ENCODE results near the gene PTPRE. TPM values are rescaled to one million over a fixed set of nuclear protein-coding genes. Genes with fewer than 3 reads are reported as not detected.

Gene PTPRE
- total RNA-seq, 5 donors from 2014 or later (not counting 1 experiment from before 2014, with no cell fraction given) = 23.2 to 69.2 (median 32.2) TPM

DNA sequence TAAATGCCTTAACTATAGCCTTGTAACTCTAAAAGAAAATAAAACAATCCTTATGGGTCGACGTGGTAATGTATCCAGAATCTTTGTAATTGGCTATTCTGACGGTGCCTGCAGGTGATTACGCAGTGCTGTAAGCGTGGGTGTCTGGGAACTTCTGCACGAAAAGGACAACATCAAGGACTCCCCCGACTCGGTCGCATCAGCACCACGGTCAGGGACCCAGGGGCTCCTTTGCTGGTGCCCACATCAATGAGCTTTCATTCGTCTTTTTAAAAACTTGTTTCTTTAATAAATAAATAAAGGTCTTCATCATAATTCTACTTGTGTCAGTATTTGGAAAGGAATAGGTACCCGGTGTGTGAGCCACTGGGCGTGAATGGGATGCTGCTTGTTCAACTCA, 206.1 kb downstream of the PTPRE start:
- no peak overlapping the region for H3K4me3 Mint-ChIP-seq
- DNase-seq = no peak
- H3K9me3 Mint-ChIP-seq = no peaks in the 10 kb centered on the region
- H3K4me3 ChIP-seq (ENCODE audit: control insufficient read depth in 1 of 2, extremely low read depth in 1 of 2, low read length in 1 of 2) = no peak overlapping the region
- peaks cover 0 to 2% (median 0%) of the 10 kb centered on the region in 3 donors for H3K4me1 Mint-ChIP-seq
- H3K27ac Mint-ChIP-seq = no peak overlapping the region
- ChIA-PET CTCF (no interaction called here), POLR2A (interaction anchor here in 1 of 2 donors (0.6 kb wide), 1 partner anchor 977 kb away, joined by 3 read pairs; no protein-coding TSS in a partner anchor)
- no peak for ATAC-seq (replicated peaks in 1 of 4)
- no peaks in the 10 kb centered on the region for H3K4me1 ChIP-seq (ENCODE audit: control insufficient read depth in 1 of 2, extremely low read depth in 1 of 2, insufficient read depth in 2 of 2, low read length in 2 of 2)
- no peaks in the 10 kb centered on the region for H3K36me3 ChIP-seq (ENCODE audit: control insufficient read depth in 2 of 2, extremely low read depth in 1 of 2, insufficient read depth in 1 of 2, low read length in 1 of 2)
- 98% methylated on average over 11 of the region's 13 CpGs for WGBS (ENCODE audit: insufficient coverage)
- no peaks in the 10 kb centered on the region for H3K36me3 Mint-ChIP-seq
- no peaks in the 10 kb centered on the region for H3K27me3 ChIP-seq (replicated peaks in 1 of 2; ENCODE audit: control insufficient read depth in 2 of 2, extremely low read depth in 1 of 2, insufficient read depth in 2 of 2, low read length in 1 of 2)
- no peak overlapping the region for H3K27ac ChIP-seq (ENCODE audit: low read length)
- H3K9me3 ChIP-seq = no peaks in the 10 kb centered on the region
- H3K27me3 Mint-ChIP-seq = no peaks in the 10 kb centered on the region

DNA sequence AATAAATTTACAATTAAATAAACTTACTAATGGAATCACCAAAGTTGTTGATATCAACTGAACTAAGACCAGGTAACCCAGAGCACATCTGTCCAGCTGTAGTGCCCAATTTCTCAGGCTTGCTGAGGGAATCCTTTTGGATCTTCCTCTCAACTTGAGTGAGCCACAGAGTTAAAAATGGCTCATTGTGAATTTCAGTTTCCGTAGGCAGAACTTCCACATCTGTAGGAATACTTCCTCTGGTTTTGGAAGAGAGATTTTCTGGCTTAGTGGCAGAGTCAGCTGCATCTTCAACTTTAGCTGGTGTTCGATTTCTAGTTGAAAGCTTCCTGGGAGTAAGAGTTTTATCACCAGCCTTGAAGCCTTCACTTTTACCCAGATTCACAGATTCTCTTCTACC, 208.0 kb downstream of the PTPRE start:
- no peak overlapping the region for H3K4me3 Mint-ChIP-seq
- ChIA-PET CTCF (no interaction called here), POLR2A (no interaction called here)
- no peaks in the 10 kb centered on the region for H3K36me3 Mint-ChIP-seq
- Histone ChIP-seq H3K27ac (ENCODE audit: low read length) (no peak overlapping the region), H3K36me3 (ENCODE audit: control insufficient read depth in 2 of 2, extremely low read depth in 1 of 2, insufficient read depth in 1 of 2, low read length in 1 of 2) (no peaks in the 10 kb centered on the region), H3K9me3 (no peaks in the 10 kb centered on the region), H3K27me3 (replicated peaks in 1 of 2; ENCODE audit: control insufficient read depth in 2 of 2, extremely low read depth in 1 of 2, insufficient read depth in 2 of 2, low read length in 1 of 2) (no peaks in the 10 kb centered on the region), H3K4me3 (ENCODE audit: control insufficient read depth in 1 of 2, extremely low read depth in 1 of 2, low read length in 1 of 2) (no peak overlapping the region), H3K4me1 (ENCODE audit: control insufficient read depth in 1 of 2, extremely low read depth in 1 of 2, insufficient read depth in 2 of 2, low read length in 2 of 2) (no peaks in the 10 kb centered on the region)
- no CpG with 5 or more reads among the region's 2 CpGs for WGBS (ENCODE audit: insufficient coverage)
- H3K4me1 Mint-ChIP-seq = peaks cover 0 to 2% (median 0%) of the 10 kb centered on the region in 3 donors
- no peaks in the 10 kb centered on the region for H3K9me3 Mint-ChIP-seq
- no peak for ATAC-seq (replicated peaks in 1 of 4)
- H3K27ac Mint-ChIP-seq = no peak overlapping the region
- no peak for DNase-seq
- H3K27me3 Mint-ChIP-seq = peaks cover 0 to 3% of the 10 kb centered on the region in 2 donors

DNA sequence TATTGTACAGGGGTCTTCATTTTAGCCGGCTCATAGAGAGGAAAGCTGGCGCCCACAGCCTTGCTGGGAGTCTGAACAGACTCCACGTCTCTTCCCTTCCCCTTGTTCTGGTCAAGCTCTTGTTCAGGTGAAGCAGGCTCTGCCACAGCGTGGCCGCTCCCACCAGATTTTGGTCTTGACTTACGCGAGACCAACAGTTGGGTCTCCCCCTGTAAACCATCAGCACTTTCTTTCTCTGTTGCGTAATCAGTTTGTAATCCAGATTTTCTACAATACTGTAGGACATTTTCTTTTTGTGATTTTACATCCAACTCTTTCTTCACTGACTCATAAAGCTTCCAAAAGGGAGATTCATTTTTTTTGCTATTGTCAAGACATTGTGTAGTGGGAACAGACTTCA, 208.5 kb downstream of the PTPRE start:
- Histone ChIP-seq H3K36me3 (ENCODE audit: control insufficient read depth in 2 of 2, extremely low read depth in 1 of 2, insufficient read depth in 1 of 2, low read length in 1 of 2) (no peaks in the 10 kb centered on the region), H3K27ac (ENCODE audit: low read length) (no peak overlapping the region), H3K9me3 (no peaks in the 10 kb centered on the region), H3K27me3 (replicated peaks in 1 of 2; ENCODE audit: control insufficient read depth in 2 of 2, extremely low read depth in 1 of 2, insufficient read depth in 2 of 2, low read length in 1 of 2) (no peaks in the 10 kb centered on the region), H3K4me3 (ENCODE audit: control insufficient read depth in 1 of 2, extremely low read depth in 1 of 2, low read length in 1 of 2) (no peak overlapping the region), H3K4me1 (ENCODE audit: control insufficient read depth in 1 of 2, extremely low read depth in 1 of 2, insufficient read depth in 2 of 2, low read length in 2 of 2) (no peaks in the 10 kb centered on the region)
- Mint-ChIP-seq H3K36me3 (no peaks in the 10 kb centered on the region), H3K9me3 (no peaks in the 10 kb centered on the region), H3K27me3 (peaks cover 0 to 3% of the 10 kb centered on the region in 2 donors), H3K4me1 (peaks cover 0 to 2% (median 0%) of the 10 kb centered on the region in 3 donors), H3K4me3 (no peak overlapping the region), H3K27ac (no peak overlapping the region)
- ChIA-PET CTCF (no interaction called here), POLR2A (no interaction called here)
- ATAC-seq (replicated peaks in 1 of 4) = no peak
- no peak for DNase-seq
- WGBS (ENCODE audit: insufficient coverage) = 98% methylated on average over 7 of the region's 8 CpGs

DNA sequence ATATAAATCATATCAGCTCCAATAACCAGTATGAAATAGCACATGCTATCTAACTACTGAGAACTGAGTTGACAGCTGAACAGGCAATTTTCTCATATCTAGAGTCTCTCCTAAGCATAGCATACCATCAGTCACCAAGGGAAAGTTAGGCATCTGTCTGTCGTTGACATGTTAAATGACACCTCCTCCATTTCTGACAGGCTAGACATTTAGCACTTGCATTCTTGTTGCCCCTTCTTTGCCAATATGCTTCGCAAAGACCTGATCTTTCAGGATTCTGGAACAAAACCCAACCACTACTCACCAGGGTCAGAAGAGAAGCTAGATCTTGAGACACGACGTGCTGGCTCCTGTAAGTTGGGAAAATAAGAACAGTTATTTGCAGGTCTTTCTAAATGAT, 209.3 kb downstream of the PTPRE start:
- Mint-ChIP-seq H3K36me3 (no peaks in the 10 kb centered on the region), H3K27me3 (peaks cover 0 to 8% of the 10 kb centered on the region in 2 donors), H3K4me3 (no peak overlapping the region), H3K27ac (no peak overlapping the region), H3K9me3 (no peaks in the 10 kb centered on the region), H3K4me1 (peaks cover 0 to 9% (median 0%) of the 10 kb centered on the region in 3 donors)
- DNase-seq (no peak), ATAC-seq (replicated peaks in 1 of 4) (no peak)
- ChIA-PET POLR2A (no interaction called here), CTCF (no interaction called here)
- no peak overlapping the region for H3K4me3 ChIP-seq (ENCODE audit: control insufficient read depth in 1 of 2, extremely low read depth in 1 of 2, low read length in 1 of 2)
- no peaks in the 10 kb centered on the region for H3K4me1 ChIP-seq (ENCODE audit: control insufficient read depth in 1 of 2, extremely low read depth in 1 of 2, insufficient read depth in 2 of 2, low read length in 2 of 2)
- H3K27ac ChIP-seq (ENCODE audit: low read length) = no peak overlapping the region
- H3K27me3 ChIP-seq (replicated peaks in 1 of 2; ENCODE audit: control insufficient read depth in 2 of 2, extremely low read depth in 1 of 2, insufficient read depth in 2 of 2, low read length in 1 of 2) = no peaks in the 10 kb centered on the region
- WGBS (ENCODE audit: insufficient coverage) = 100% methylated on average over 1 of the region's 4 CpGs
- no peaks in the 10 kb centered on the region for H3K9me3 ChIP-seq
- no peaks in the 10 kb centered on the region for H3K36me3 ChIP-seq (ENCODE audit: control insufficient read depth in 2 of 2, extremely low read depth in 1 of 2, insufficient read depth in 1 of 2, low read length in 1 of 2)

DNA sequence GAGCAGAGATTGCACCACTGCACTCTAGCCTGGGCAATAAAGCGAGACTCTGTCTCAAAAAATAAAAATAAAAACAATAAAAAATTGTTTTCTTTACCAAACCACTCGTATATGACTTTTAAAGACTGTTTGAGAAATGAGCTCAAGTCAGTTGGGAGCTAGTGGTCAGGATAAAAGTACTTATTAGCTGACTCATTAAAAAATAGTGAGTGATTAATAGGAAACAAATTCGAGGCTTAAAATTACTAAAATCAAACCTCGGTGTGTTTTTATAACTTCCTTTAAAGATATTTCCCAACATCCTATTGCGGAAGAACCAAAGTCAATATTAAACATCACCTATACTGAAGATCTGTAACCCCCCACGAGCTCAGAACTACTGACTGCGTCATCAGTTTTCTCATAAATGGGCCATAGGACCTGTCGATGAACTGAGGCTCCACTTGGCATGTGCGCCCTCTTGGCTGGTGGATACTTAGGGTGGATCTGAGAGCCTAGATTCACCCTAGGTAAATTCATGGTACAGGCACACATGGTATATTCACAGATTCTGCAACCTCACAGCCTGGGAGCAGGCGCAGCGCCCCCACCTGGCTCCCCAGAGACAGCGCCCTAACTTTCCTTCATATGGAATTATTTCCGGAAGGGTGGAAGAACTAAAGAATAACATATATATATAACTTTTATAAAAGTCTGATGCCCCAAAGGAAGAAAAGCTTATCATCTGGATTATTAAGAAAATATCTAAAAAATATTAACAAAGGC, 210.1 kb downstream of the PTPRE start:
- H3K36me3 ChIP-seq (ENCODE audit: control insufficient read depth in 2 of 2, extremely low read depth in 1 of 2, insufficient read depth in 1 of 2, low read length in 1 of 2) = no peaks in the 10 kb centered on the region
- Mint-ChIP-seq H3K4me3 (no peak overlapping the region), H3K4me1 (peaks cover 0 to 13% (median 0%) of the 10 kb centered on the region in 3 donors), H3K36me3 (no peaks in the 10 kb centered on the region), H3K9me3 (no peaks in the 10 kb centered on the region), H3K27me3 (peaks cover 0 to 9% of the 10 kb centered on the region in 2 donors), H3K27ac (no peak overlapping the region)
- no peak overlapping the region for H3K4me3 ChIP-seq (ENCODE audit: control insufficient read depth in 1 of 2, extremely low read depth in 1 of 2, low read length in 1 of 2)
- CTCF ChIA-PET = interaction anchor here in 1 of 2 donors (0.6 kb wide), 1 partner anchor 96 kb away, joined by 6 read pairs; no protein-coding TSS in a partner anchor
- 100% methylated on average over 2 of the region's 13 CpGs for WGBS (ENCODE audit: insufficient coverage)
- no peaks in the 10 kb centered on the region for H3K9me3 ChIP-seq
- no peak for ATAC-seq (replicated peaks in 1 of 4)
- H3K27me3 ChIP-seq (replicated peaks in 1 of 2; ENCODE audit: control insufficient read depth in 2 of 2, extremely low read depth in 1 of 2, insufficient read depth in 2 of 2, low read length in 1 of 2) = no peaks in the 10 kb centered on the region
- no peaks in the 10 kb centered on the region for H3K4me1 ChIP-seq (ENCODE audit: control insufficient read depth in 1 of 2, extremely low read depth in 1 of 2, insufficient read depth in 2 of 2, low read length in 2 of 2)
- POLR2A ChIA-PET = no interaction called here
- no peak overlapping the region for H3K27ac ChIP-seq (ENCODE audit: low read length)
- DNase-seq = no peak

DNA sequence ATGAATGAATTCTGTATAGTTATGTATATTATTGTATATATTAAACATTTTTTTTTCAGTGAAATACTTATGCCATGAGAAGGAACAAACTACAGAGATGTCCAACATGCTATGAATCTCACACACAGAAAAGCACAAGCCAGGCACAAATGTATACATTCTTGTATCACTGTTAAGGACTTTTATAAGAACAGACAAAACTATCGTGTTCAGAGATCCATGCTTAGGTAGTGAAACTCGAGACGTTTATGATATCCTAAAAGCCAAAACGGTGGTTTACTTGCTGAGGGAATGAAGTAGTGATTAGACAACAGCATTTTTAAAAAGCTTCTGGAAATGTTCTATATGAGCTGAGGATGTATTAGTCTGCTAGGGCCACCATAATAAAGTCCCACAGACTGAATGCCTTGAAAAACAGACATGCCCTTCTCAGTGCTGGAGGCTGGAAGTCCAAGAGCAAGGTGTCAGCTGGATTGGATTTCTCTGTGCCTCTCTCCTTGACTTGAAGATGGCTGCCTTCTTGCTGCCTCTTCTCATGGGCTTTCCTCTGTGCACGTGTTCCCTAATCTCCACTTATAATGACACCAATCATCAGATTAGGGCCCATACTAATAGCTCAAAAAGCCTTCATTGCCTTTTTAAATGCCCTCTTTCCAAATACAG, 215.0 kb downstream of the PTPRE start:
- 68% methylated on average over 4 of the region's 5 CpGs for WGBS (ENCODE audit: insufficient coverage)
- no peaks in the 10 kb centered on the region for H3K9me3 ChIP-seq
- POLR2A ChIA-PET = no interaction called here
- H3K27me3 ChIP-seq (replicated peaks in 1 of 2; ENCODE audit: control insufficient read depth in 2 of 2, extremely low read depth in 1 of 2, insufficient read depth in 2 of 2, low read length in 1 of 2) = peaks cover 0 to 17% of the 10 kb centered on the region in 2 experiments
- H3K36me3 ChIP-seq (ENCODE audit: control insufficient read depth in 2 of 2, extremely low read depth in 1 of 2, insufficient read depth in 1 of 2, low read length in 1 of 2) = no peaks in the 10 kb centered on the region
- peaks cover 2 to 22% of the 10 kb centered on the region in 2 experiments for H3K4me1 ChIP-seq (ENCODE audit: control insufficient read depth in 1 of 2, extremely low read depth in 1 of 2, insufficient read depth in 2 of 2, low read length in 2 of 2)
- Mint-ChIP-seq H3K27me3 (peaks cover 28 to 33% of the 10 kb centered on the region in 2 donors), H3K9me3 (no peaks in the 10 kb centered on the region), H3K36me3 (no peaks in the 10 kb centered on the region), H3K4me1 (peaks cover 16 to 41% (median 19%) of the 10 kb centered on the region in 3 donors), H3K27ac (no peak overlapping the region), H3K4me3 (no peak overlapping the region)
- no peak for ATAC-seq (replicated peaks in 1 of 4)
- no peak overlapping the region for H3K4me3 ChIP-seq (ENCODE audit: control insufficient read depth in 1 of 2, extremely low read depth in 1 of 2, low read length in 1 of 2)
- H3K27ac ChIP-seq (ENCODE audit: low read length) = no peak overlapping the region
- no peak for DNase-seq
- CTCF ChIA-PET = interaction anchor here in 1 of 2 donors (1.1 kb wide), 2 partner anchors 55 to 87 kb away, joined by 3 to 4 read pairs; no protein-coding TSS in a partner anchor
